ENCODE results near the gene RNLS. TPM values are rescaled to one million over a fixed set of nuclear protein-coding genes. Genes with fewer than 3 reads are reported as not detected.

RNLS gene
- total RNA-seq, 2 experiments from 2014 or later, result not detected

DNA sequence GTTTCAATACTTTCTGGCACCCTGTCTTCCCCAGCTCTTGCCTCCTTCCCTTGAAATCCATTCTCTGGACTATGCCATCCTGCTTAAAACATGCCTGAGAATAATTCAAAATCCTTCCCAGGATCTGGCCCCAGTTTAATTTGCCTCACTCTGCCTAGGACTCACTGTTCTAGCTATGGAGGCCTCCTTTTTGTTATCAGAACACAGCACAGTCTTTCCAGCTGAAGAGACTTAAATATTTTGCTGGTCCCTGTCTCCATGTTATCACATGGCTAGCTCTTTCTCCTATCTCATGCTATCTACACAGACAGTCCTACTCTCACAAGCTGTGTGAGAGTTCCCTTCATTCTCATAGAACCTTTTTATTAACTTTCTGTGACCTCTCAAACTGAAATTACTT, 194.8 kb downstream of the RNLS start:
- TF ChIP-seq, protein P1, sequence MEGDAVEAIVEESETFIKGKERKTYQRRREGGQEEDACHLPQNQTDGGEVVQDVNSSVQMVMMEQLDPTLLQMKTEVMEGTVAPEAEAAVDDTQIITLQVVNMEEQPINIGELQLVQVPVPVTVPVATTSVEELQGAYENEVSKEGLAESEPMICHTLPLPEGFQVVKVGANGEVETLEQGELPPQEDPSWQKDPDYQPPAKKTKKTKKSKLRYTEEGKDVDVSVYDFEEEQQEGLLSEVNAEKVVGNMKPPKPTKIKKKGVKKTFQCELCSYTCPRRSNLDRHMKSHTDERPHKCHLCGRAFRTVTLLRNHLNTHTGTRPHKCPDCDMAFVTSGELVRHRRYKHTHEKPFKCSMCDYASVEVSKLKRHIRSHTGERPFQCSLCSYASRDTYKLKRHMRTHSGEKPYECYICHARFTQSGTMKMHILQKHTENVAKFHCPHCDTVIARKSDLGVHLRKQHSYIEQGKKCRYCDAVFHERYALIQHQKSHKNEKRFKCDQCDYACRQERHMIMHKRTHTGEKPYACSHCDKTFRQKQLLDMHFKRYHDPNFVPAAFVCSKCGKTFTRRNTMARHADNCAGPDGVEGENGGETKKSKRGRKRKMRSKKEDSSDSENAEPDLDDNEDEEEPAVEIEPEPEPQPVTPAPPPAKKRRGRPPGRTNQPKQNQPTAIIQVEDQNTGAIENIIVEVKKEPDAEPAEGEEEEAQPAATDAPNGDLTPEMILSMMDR (conservative IDR thresholded peaks at IDR 0.05; ENCODE audit: low read length), result no peak
- no peak for TF ChIP-seq EZH2phosphoT487 (IDR thresholded peaks at IDR 0.05; ENCODE audit: borderline replicate concordance, low read depth, low read length)
- ChIA-PET CTCF (ENCODE audit: unreplicated experiment) (interaction anchor here (1.0 to 4.9 kb wide), 4 partner anchors 96 to 526 kb away, joined by 3 to 36 read pairs (median 6); partner anchors contain the start of genes KLLN and PTEN), POLR2A (interaction anchor here (0.5 to 6.8 kb wide), 25 partner anchors 12 to 570 kb away, joined by 3 to 134 read pairs (median 7); partner anchors contain the start of genes ATAD1, KLLN and PTEN)
- Histone ChIP-seq H4K20me1 (ENCODE audit: insufficient read depth, low read length) (no peaks in the 10 kb centered on the region), H2AFZ (ENCODE audit: low read length) (peak overlapping the region; percentile 72; the same call in 1 of the 2 replicates), H3K4me2 (ENCODE audit: low read length) (peak overlapping the region; percentile 90), H3K9me2 (ENCODE audit: insufficient read depth, low read length) (no peaks in the 10 kb centered on the region), H3K36me3 (ENCODE audit: insufficient read depth, low read length) (peaks cover 14% of the 10 kb centered on the region), H3K9me3 (ENCODE audit: low read length) (peaks cover 19% of the 10 kb centered on the region), H3K27ac (ENCODE audit: low read depth, low read length, poor library complexity, severe bottlenecking) (peak overlapping the region; percentile 99), H3K4me3 (ENCODE audit: low read depth, low read length, poor library complexity, severe bottlenecking) (peak overlapping the region; percentile 65), H3K4me1 (ENCODE audit: insufficient read depth, low read length, poor library complexity, severe bottlenecking) (peaks cover 89% of the 10 kb centered on the region), H3K79me2 (ENCODE audit: insufficient read depth, low read depth, low read length) (no peaks in the 10 kb centered on the region)
- intact Hi-C loops (cut with micrococcal nuclease; ENCODE audit: unreplicated experiment), result loop anchor here (2.0 to 10.0 kb wide), 4 partner anchors 98 to 606 kb away; partner anchors contain the start of genes FAS and STAMBPL1
- BruUV-seq (replicated peaks), result no TSS peak
- no peak for DNase-seq (ENCODE audit: low spot score)

DNA sequence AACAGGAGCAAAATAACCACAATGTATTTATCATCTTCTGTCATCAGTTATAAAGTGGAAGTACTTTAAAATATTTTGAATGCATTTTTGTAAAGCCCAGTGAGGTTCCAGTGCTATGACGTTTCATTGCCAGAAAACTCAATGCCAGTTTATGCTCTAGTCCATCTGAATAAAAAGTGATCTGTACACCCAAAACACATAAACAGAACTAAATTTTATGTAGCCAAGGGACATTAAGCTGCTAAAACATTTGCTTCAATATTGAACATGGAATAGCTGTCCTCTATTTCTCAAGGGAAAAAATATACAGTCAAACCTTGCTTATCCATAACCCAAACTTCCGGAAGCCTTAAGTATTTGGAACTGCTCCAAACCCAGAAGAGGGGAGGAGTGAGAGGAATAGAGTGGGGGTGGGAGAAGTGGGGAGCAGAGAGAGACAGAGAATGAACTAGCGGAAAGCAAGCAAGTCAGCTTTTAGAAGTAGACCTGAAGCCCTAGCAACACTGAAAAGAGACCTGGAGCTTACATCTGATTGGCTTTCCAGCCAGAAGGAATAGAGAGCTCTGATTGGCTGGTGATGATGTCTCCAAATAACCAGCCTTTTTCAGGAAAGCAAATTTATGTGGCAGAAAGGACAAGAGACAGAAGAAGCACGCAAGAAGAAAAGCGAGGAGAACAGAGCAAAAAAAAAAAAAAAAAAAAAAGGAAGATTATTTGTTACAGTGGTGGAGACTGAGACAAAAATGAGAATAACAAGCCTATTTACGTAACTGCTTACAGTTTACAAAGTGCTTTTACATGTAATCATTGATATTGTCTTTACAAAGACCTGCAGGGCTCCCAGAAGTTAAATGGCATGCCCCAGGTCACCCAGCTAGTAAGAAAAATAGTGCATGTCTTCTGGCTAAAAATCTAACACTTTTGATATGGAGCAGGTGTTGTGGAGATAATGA, 196.0 kb downstream of the RNLS start:
- peak; percentile 91 for DNase-seq (ENCODE audit: low spot score)
- TSS peak; percentile 99 for BruUV-seq (replicated peaks)
- Histone ChIP-seq H3K4me1 (ENCODE audit: insufficient read depth, low read length, poor library complexity, severe bottlenecking) (peaks cover 85% of the 10 kb centered on the region), H3K9me2 (ENCODE audit: insufficient read depth, low read length) (no peaks in the 10 kb centered on the region), H3K4me2 (ENCODE audit: low read length) (peak overlapping the region; percentile 90), H3K27ac (ENCODE audit: low read depth, low read length, poor library complexity, severe bottlenecking) (peak overlapping the region; percentile 99), H3K79me2 (ENCODE audit: insufficient read depth, low read depth, low read length) (no peaks in the 10 kb centered on the region), H2AFZ (ENCODE audit: low read length) (peak overlapping the region; percentile 72; the same call in 1 of the 2 replicates), H3K36me3 (ENCODE audit: insufficient read depth, low read length) (peaks cover 27% of the 10 kb centered on the region), H4K20me1 (ENCODE audit: insufficient read depth, low read length) (no peaks in the 10 kb centered on the region), H3K4me3 (ENCODE audit: low read depth, low read length, poor library complexity, severe bottlenecking) (peak overlapping the region; percentile 65), H3K9me3 (ENCODE audit: low read length) (peaks cover 31% of the 10 kb centered on the region)
- ChIA-PET POLR2A (interaction anchor here (0.5 to 6.8 kb wide), 64 partner anchors 11 to 1253 kb away, joined by 3 to 134 read pairs (median 5); partner anchors contain the start of genes ATAD1, KLLN, MINPP1 and PTEN), CTCF (ENCODE audit: unreplicated experiment) (interaction anchor here (0.7 to 4.9 kb wide), 5 partner anchors 166 to 525 kb away, joined by 3 to 36 read pairs (median 6); partner anchors contain the start of genes KLLN and PTEN)
- TF ChIP-seq EZH2phosphoT487 (IDR thresholded peaks at IDR 0.05; ENCODE audit: borderline replicate concordance, low read depth, low read length), result no peak
- TF ChIP-seq, protein P1 (conservative IDR thresholded peaks at IDR 0.05; ENCODE audit: low read length), result no peak
- intact Hi-C loops (cut with micrococcal nuclease; ENCODE audit: unreplicated experiment), result loop anchor here (1.0 to 10.0 kb wide), 5 partner anchors 279 to 608 kb away; partner anchors contain the start of genes ATAD1, FAS and STAMBPL1

Measured in OCI-LY7 (cell line).